Neural crest cell (in vitro differentiated cells): ENCODE data around the gene ALDH4A1. TPM values are rescaled to one million over a fixed set of nuclear protein-coding genes. Genes with fewer than 3 reads are reported as not detected.

ENCODE experiments used
- DNase-seq: peaks from one replicate; pipeline ENCODE4 v3.0.0; 2021; ENCODE audit warnings: low read depth, mixed read lengths, low spot score
- H3K27ac Mint-ChIP-seq: one replicate; pipeline ENCODE4 v1.8.0; 2021; ENCODE audit warnings: mild to moderate bottlenecking, mixed read lengths; ENCODE audit not compliant: unreplicated experiment
- H3K27me3 Mint-ChIP-seq: 2 replicates; pipeline ENCODE4 v1.8.0; 2021; ENCODE audit warnings: low read depth, mild to moderate bottlenecking, mixed read lengths
- H3K36me3 Mint-ChIP-seq: 2 replicates; pipeline ENCODE4 v1.8.0; 2021; ENCODE audit warnings: low read depth, mild to moderate bottlenecking, mixed read lengths
- H3K4me1 Mint-ChIP-seq: 2 replicates; pipeline ENCODE4 v1.8.0; 2021; ENCODE audit warnings: mixed read lengths
- H3K4me3 Mint-ChIP-seq: one replicate; pipeline ENCODE4 v1.8.0; 2021; ENCODE audit warnings: mild to moderate bottlenecking, mixed read lengths
- H3K9me3 Mint-ChIP-seq: 2 replicates; pipeline ENCODE4 v1.8.0; 2021; ENCODE audit warnings: mixed read lengths
- total RNA-seq: library from RNA; stranded (reverse); gene quantifications from 2 replicates; pipeline ENCODE4 v1.2.1, GENCODE V29; 2021
- TF ChIP-seq, protein P1 (sequence below): fragments of 200-600 bp; sonication (generic); conservative IDR thresholded peaks from 2 replicates; pipeline ENCODE4 v1.5.0; 2021; ENCODE audit warnings: antibody characterized with exemption, mild to moderate bottlenecking

The ALDH4A1 gene
- total RNA-seq, 1 donor from 2014 or later, result 19.5 TPM

DNA sequence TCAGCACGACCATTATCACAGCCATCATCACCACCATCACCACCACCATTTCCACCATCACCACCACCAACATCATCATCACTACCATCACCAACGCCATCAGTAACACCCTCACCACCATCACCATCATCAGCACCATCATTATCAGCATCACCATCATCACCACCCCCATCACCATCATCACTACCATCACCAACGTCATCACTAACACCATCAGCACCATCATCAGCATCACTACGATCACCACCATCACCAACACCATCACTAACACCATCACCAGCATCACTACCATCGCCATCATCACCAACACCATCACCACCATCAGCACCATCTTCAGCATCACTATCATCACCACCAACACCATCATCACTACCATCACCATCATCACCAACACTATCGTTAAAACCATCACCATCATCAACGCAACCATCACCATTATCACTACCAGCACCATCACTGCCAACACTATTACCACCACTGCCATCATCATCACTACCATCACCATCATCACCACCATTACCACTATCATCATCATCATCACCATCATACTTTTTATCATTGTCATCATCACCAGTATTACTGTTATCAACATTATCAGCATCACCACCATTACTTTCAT, 44.2 kb downstream of the ALDH4A1 start:
- no peaks in the 10 kb centered on the region for H3K9me3 Mint-ChIP-seq
- H3K27ac Mint-ChIP-seq, result no peak overlapping the region
- no peaks in the 10 kb centered on the region for H3K36me3 Mint-ChIP-seq
- H3K4me1 Mint-ChIP-seq, result no peaks in the 10 kb centered on the region
- peaks cover 13% of the 10 kb centered on the region for H3K27me3 Mint-ChIP-seq
- H3K4me3 Mint-ChIP-seq, result no peak overlapping the region
- TF ChIP-seq, protein P1, sequence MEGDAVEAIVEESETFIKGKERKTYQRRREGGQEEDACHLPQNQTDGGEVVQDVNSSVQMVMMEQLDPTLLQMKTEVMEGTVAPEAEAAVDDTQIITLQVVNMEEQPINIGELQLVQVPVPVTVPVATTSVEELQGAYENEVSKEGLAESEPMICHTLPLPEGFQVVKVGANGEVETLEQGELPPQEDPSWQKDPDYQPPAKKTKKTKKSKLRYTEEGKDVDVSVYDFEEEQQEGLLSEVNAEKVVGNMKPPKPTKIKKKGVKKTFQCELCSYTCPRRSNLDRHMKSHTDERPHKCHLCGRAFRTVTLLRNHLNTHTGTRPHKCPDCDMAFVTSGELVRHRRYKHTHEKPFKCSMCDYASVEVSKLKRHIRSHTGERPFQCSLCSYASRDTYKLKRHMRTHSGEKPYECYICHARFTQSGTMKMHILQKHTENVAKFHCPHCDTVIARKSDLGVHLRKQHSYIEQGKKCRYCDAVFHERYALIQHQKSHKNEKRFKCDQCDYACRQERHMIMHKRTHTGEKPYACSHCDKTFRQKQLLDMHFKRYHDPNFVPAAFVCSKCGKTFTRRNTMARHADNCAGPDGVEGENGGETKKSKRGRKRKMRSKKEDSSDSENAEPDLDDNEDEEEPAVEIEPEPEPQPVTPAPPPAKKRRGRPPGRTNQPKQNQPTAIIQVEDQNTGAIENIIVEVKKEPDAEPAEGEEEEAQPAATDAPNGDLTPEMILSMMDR, result no peak
- DNase-seq, result no peak

GRCh38 chr1:18856435-18856834, 45.9 kb downstream of the ALDH4A1 start:
- H3K36me3 Mint-ChIP-seq, result no peaks in the 10 kb centered on the region

GRCh38 chr1:18855573-18855972, 46.8 kb downstream of the ALDH4A1 start:
- Mint-ChIP-seq H3K27me3 (peaks cover 13% of the 10 kb centered on the region), H3K36me3 (no peaks in the 10 kb centered on the region), H3K27ac (no peak overlapping the region), H3K4me3 (no peak overlapping the region), H3K9me3 (no peaks in the 10 kb centered on the region), H3K4me1 (no peaks in the 10 kb centered on the region)
- DNase-seq, result no peak
- TF ChIP-seq, protein P1, result no peak

More at GRCh38 chr1:18856435-18856834, 45.9 kb downstream of the ALDH4A1 start:
- H3K4me1 Mint-ChIP-seq, result no peaks in the 10 kb centered on the region
- H3K27me3 Mint-ChIP-seq, result peaks cover 13% of the 10 kb centered on the region
- no peak overlapping the region for H3K4me3 Mint-ChIP-seq
- no peak for DNase-seq
- no peak overlapping the region for H3K27ac Mint-ChIP-seq
- H3K9me3 Mint-ChIP-seq, result no peaks in the 10 kb centered on the region
- TF ChIP-seq, protein P1, result no peak

DNA sequence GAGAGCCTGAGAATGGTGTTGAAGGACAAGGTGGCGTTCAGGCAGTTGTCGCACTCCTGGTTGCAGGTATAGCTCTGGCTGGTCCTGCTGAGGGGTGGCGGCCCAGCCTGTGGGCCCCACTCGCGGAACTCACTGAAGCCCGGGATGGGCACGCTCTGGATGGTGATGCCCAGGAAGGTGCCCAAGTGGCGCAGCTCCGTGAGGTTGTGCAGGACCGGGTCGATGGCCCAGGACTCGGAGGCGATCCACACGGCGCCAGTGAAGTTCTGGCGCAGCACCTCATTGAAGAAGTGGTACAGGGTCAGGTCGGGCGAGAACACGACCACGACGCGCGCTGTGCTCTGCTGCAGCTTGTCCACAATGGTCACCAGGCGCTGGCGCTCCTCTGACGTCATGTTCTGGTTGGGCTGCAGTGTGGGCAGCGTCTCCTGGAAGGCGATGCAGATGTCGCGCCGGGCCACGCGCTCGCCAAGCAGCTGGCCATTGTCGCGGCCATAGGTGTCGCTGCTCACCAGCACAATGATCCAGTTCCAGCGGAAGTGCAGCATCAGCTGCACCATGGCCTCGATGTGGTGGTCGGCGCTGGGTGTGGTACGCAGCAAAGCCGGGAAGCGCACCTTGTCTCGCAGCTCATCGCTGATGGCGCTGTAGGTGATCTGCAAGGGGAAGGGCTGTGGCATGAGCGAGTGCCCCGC, 47.9 kb downstream of the ALDH4A1 start:
- H3K4me3 Mint-ChIP-seq, result no peak overlapping the region
- peaks cover 13% of the 10 kb centered on the region for H3K27me3 Mint-ChIP-seq
- no peak overlapping the region for H3K27ac Mint-ChIP-seq
- H3K4me1 Mint-ChIP-seq, result no peaks in the 10 kb centered on the region
- H3K36me3 Mint-ChIP-seq, result no peaks in the 10 kb centered on the region
- no peak for DNase-seq
- TF ChIP-seq, protein P1, result no peak
- H3K9me3 Mint-ChIP-seq, result no peaks in the 10 kb centered on the region

GRCh38 chr1:18852501-18852900, 49.9 kb downstream of the ALDH4A1 start:
- DNase-seq, result no peak
- Mint-ChIP-seq H3K4me3 (no peak overlapping the region), H3K4me1 (no peaks in the 10 kb centered on the region), H3K27me3 (peaks cover 22% of the 10 kb centered on the region), H3K36me3 (no peaks in the 10 kb centered on the region), H3K9me3 (no peaks in the 10 kb centered on the region), H3K27ac (no peak overlapping the region)
- TF ChIP-seq, protein P1, result no peak
